ENCODE results near the gene NCOR2.

Gene NCOR2

GRCh38 chr12:124525927-124526692 is 41.3 kb downstream of the NCOR2 start:
- DNase-seq (ENCODE audit: low read depth), result no peak

- DNase-seq (ENCODE audit: low read depth), result no peak
Observed at GRCh38 chr12:124525455-124525854, 42.0 kb downstream of the NCOR2 start.

GRCh38 chr12:124524231-124524925 is 43.0 kb downstream of the NCOR2 start:
- no peak for DNase-seq (ENCODE audit: low read depth)

GRCh38 chr12:124523071-124523470 is 44.3 kb downstream of the NCOR2 start:
- DNase-seq (ENCODE audit: low read depth), result no peak

- DNase-seq (ENCODE audit: low read depth), result no peak
Observed at GRCh38 chr12:124520907-124521306, 46.5 kb downstream of the NCOR2 start.

GRCh38 chr12:124520265-124520701 is 47.1 kb downstream of the NCOR2 start:
- no peak for DNase-seq (ENCODE audit: low read depth)

GRCh38 chr12:124519746-124520145 is 47.7 kb downstream of the NCOR2 start:
- DNase-seq (ENCODE audit: low read depth), result no peak

GRCh38 chr12:124518051-124518932 is 49.1 kb downstream of the NCOR2 start:
- peak; percentile 97 for DNase-seq (ENCODE audit: low read depth)
